ENCODE data around the gene POR. TPM values are rescaled to one million over a fixed set of nuclear protein-coding genes. Genes with fewer than 3 reads are reported as not detected.
A peak's percentile ranks its signal among the peaks of the same experiment; 100 is the strongest.

POR gene
- total RNA-seq, 4 donors from 2014 or later: 10.0 to 122 (median 69.2) TPM

DNA sequence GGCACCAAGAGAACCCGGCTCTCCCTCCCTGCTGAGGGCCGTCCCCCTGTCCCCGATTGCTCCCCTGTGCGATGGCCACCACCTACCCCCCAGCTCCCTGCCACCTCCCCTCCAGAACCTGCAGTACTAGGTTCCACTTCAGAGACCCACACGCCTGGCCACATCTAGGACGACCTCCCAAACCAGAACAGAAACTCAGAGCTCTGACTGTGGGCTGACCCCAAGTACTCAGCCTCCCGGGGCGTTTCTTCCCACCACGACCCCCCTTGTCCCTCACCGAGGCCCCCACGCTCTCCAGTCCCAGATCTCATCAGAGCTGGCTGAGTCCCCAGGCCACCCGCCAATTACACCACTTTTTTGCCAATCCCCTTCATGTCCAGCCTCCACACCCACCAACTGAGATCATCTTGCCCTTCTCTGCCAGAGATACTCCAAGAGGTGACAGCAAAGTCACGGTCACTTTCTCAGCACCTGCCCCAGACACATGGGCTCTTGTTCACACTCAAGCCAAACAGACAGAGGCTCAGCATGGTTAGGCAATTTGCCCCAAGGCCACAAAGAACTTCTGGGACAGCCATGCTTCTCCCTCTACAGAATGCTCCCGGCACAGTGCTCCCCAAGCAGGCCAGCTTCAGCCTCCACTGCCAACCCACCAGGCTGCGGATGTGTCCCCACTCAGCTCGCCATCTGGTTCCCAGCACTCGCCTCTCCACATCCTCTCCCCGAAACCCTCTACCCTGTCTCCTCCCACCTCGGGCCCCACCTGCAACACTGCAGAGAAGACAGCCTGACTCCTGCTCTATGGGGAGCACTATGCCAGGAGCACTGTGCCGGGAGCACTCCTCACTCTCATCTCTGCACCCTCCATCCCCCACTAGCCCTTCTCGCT is 74.8 kb downstream of the POR start:
- intact Hi-C loops (cut with DNase I; ENCODE audit: low total_unique reads): no loop called here
- Histone ChIP-seq H3K27ac (peak overlapping the region; percentile 38 to 65), H3K4me3 (no peak overlapping the region), H3K9me3 (no peaks in the 10 kb centered on the region), H3K36me3 (no peaks in the 10 kb centered on the region), H3K4me1 (no peaks in the 10 kb centered on the region), H3K27me3 (no peaks in the 10 kb centered on the region)
- DNase-seq: peak in 1 of 2 donors; percentile 35
- TF ChIP-seq, protein P1, sequence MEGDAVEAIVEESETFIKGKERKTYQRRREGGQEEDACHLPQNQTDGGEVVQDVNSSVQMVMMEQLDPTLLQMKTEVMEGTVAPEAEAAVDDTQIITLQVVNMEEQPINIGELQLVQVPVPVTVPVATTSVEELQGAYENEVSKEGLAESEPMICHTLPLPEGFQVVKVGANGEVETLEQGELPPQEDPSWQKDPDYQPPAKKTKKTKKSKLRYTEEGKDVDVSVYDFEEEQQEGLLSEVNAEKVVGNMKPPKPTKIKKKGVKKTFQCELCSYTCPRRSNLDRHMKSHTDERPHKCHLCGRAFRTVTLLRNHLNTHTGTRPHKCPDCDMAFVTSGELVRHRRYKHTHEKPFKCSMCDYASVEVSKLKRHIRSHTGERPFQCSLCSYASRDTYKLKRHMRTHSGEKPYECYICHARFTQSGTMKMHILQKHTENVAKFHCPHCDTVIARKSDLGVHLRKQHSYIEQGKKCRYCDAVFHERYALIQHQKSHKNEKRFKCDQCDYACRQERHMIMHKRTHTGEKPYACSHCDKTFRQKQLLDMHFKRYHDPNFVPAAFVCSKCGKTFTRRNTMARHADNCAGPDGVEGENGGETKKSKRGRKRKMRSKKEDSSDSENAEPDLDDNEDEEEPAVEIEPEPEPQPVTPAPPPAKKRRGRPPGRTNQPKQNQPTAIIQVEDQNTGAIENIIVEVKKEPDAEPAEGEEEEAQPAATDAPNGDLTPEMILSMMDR (IDR thresholded peaks at IDR 0.05): no peak
- TF ChIP-seq POLR2A (IDR thresholded peaks at IDR 0.05): no peak

DNA sequence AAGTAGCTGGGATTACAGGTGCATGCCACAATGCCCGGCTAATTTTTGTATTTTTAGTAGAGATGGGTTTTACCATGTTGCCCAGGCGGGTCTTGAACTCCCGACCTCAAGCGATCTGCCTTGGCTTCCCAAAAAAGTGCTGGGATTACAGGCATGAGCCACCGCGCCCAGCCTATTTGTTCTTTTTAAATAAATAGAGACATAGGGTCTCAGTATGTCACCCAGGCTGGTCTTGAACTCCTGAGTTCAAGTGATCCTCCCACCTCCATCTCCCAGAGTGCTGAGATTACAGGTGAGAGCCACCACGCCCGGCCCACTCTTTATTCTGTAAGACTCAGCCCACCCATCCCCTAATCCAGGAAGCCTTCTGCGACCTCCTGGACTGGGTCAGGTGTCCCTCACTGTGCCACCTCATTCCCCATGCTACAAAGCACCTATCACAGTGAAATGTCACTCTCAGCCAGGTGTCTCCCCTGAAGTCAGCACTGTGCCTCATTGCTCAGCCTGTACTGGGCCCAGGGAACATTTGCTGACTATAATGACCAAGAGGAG is 76.7 kb downstream of the POR start:
- DNase-seq: no peak
- TF ChIP-seq POLR2A (IDR thresholded peaks at IDR 0.05): no peak
- TF ChIP-seq, protein P1 (IDR thresholded peaks at IDR 0.05): no peak
- no peaks in the 10 kb centered on the region for H3K27me3 ChIP-seq
- intact Hi-C loops (cut with DNase I; ENCODE audit: low total_unique reads): no loop called here
- no peaks in the 10 kb centered on the region for H3K36me3 ChIP-seq
- peak overlapping the region in 1 of 2 donors; percentile 87 for H3K27ac ChIP-seq
- no peaks in the 10 kb centered on the region for H3K4me1 ChIP-seq
- H3K9me3 ChIP-seq: no peaks in the 10 kb centered on the region
- no peak overlapping the region for H3K4me3 ChIP-seq

DNA sequence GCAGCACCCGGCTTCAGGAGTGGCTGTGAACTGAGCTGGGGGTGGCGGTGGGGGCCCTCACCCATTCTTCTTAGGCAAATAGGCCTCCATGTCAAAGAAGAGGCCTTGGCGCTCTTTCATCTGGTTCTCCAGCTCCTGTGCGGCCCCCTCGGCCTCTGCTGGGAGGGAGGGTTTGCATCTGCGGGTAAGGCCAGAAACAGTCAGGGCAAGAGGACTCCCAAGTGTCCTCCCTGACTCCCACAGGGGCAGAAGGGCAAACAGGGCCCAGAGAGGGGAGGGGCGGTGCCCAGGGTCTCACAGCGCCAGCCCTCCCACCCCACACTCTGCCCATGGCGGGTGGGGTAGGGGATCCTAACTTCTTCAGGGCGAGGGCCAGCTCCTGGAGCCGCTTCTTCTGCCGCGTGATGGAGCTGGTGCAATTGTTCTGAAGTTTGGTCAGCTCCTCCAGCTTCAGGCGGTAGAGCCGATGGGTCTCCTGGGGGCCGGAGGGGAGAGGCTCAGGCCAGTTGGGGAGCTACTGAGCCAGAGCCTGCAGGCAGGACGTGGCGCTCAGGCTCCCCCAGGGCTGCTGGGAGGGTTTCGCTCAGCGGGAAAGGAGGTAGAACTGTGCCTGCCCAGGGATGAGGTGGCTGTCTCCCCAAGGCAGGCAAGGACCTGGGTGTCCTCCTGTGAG is 77.3 kb downstream of the POR start:
- no peaks in the 10 kb centered on the region for H3K27me3 ChIP-seq
- no peaks in the 10 kb centered on the region for H3K4me1 ChIP-seq
- TF ChIP-seq, protein P1 (IDR thresholded peaks at IDR 0.05): no peak
- TF ChIP-seq POLR2A (IDR thresholded peaks at IDR 0.05): no peak
- H3K36me3 ChIP-seq: no peaks in the 10 kb centered on the region
- H3K4me3 ChIP-seq: no peak overlapping the region
- intact Hi-C loops (cut with DNase I; ENCODE audit: low total_unique reads): no loop called here
- no peaks in the 10 kb centered on the region for H3K9me3 ChIP-seq
- H3K27ac ChIP-seq: peak overlapping the region in 1 of 2 donors; percentile 87
- DNase-seq: peak in 1 of 2 donors; percentile 14

GRCh38 chr7:75993689-75994387 is 78.9 kb downstream of the POR start:
- H3K27me3 ChIP-seq: no peaks in the 10 kb centered on the region
- no peak for TF ChIP-seq POLR2A (IDR thresholded peaks at IDR 0.05)
- TF ChIP-seq, protein P1 (IDR thresholded peaks at IDR 0.05): no peak
- H3K4me1 ChIP-seq: no peaks in the 10 kb centered on the region
- H3K27ac ChIP-seq: peak overlapping the region; percentile 87 to 90
- peak overlapping the region; percentile 71 to 94 for H3K4me3 ChIP-seq
- no peaks in the 10 kb centered on the region for H3K9me3 ChIP-seq
- peak; percentile 71 to 79 for DNase-seq
- H3K36me3 ChIP-seq: no peaks in the 10 kb centered on the region
- intact Hi-C loops (cut with DNase I; ENCODE audit: low total_unique reads): no loop called here

All from uterus (tissue), 4 donors.